Raji (cell line): ENCODE data around the gene DDX27.

Source experiments
- POLR2A ChIP-seq: IDR thresholded peaks from 2 replicates; pipeline ENCODE4 v1.6.1; 2011; ENCODE audit warnings: low read depth, low read length, control low read depth; ENCODE audit not compliant: insufficient read depth

The DDX27 gene

GRCh38 chr20:49260218-49260617, 41.0 kb downstream of the DDX27 start:
- no peak for TF ChIP-seq POLR2A

GRCh38 chr20:49261173-49261572, 42.0 kb downstream of the DDX27 start:
- no peak for TF ChIP-seq POLR2A

GRCh38 chr20:49262444-49262843, 43.2 kb downstream of the DDX27 start:
- no peak for TF ChIP-seq POLR2A

GRCh38 chr20:49267327-49267726, 48.1 kb downstream of the DDX27 start:
- no peak for TF ChIP-seq POLR2A

GRCh38 chr20:49268600-49269365, 49.6 kb downstream of the DDX27 start:
- TF ChIP-seq POLR2A, result no peak

- no peak for TF ChIP-seq POLR2A
Measured at GRCh38 chr20:49270177-49270576, 51.0 kb downstream of the DDX27 start.

- no peak for TF ChIP-seq POLR2A
Measured at GRCh38 chr20:49270736-49271135, 51.5 kb downstream of the DDX27 start.

- no peak for TF ChIP-seq POLR2A
Measured at GRCh38 chr20:49272654-49273053, 53.4 kb downstream of the DDX27 start.

- TF ChIP-seq POLR2A, result no peak
Measured at GRCh38 chr20:49273696-49274277, 54.6 kb downstream of the DDX27 start.

- TF ChIP-seq POLR2A, result no peak
Measured at GRCh38 chr20:49275216-49275615, 56.0 kb downstream of the DDX27 start.

- TF ChIP-seq POLR2A, result no peak
Measured at GRCh38 chr20:49275636-49276035, 56.4 kb downstream of the DDX27 start.

GRCh38 chr20:49276161-49276960, 57.1 kb downstream of the DDX27 start:
- peak; percentile 35; the same call in 1 of the 2 replicates for TF ChIP-seq POLR2A

- TF ChIP-seq POLR2A, result no peak
Measured at GRCh38 chr20:49276961-49277785, 58.0 kb downstream of the DDX27 start.

GRCh38 chr20:49277786-49278035, 58.5 kb downstream of the DDX27 start:
- TF ChIP-seq POLR2A, result peak; percentile 19; the same call in 1 of the 2 replicates
